Skin of body (tissue), 2 donors: ENCODE results near the gene UFM1. TPM values are rescaled to one million over a fixed set of nuclear protein-coding genes. Genes with fewer than 3 reads are reported as not detected.
"Not testable (repeated sequence)": the region's sequence is repeated elsewhere in the genome, so short reads cannot be mapped to it uniquely, and the experiment has no call there.

Experiments used
- DNase-seq: peaks from one replicate; lab custom pipeline; 2025; lab: John Stamatoyannopoulos, UW
- total RNA-seq: library from RNA; depleted of rRNA; stranded (reverse); fragments of >200 nt; gene quantifications from one replicate; pipeline ENCODE4 v1.2.3, GENCODE V29; 2014

Gene UFM1
- total RNA-seq = 93.6 TPM

DNA sequence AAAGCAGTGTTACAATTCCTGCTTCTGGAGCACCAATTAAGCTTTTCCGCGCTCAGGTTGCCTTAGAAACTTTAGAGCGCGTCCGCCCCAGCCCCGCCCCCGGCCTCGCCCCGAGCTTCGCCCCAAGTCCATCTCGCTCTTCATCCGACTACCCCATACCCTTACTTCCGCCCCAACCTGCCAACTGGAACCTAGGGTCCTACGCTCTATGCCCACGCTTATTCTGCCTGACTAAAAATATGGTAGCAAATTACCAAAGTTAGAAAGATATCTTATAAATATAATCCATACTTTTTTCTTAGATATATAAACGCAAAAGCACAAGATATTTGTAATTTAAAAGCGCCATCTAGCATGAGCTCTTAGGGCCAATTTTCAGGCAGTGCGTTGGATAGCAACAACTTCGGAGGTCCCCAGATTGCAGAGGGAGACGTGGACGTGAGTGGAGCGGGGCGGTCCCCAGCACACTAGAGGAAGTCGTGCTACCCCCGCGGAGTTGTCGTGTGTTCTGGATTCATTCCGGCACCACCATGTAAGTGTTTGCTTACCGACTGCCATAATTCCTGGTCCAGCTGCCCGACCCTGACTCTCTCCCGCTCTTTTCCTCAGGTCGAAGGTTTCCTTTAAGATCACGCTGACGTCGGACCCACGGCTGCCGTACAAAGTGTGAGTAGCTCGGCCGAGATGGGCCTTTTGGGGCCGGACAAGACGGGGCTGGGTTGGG is at the start of gene UFM1:
TSS of gene UFM1 (plus strand) at position 462 of the 724 bp plus-strand sequence. CDS start at position 531, 69 bp downstream.
- peak; percentile 97 for DNase-seq

GRCh38 chr13:38301236-38301635 is 48.4 kb upstream of the UFM1 start:
- no peak for DNase-seq

GRCh38 chr13:38303816-38304320 is 45.8 kb upstream of the UFM1 start:
- DNase-seq = no peak

DNA sequence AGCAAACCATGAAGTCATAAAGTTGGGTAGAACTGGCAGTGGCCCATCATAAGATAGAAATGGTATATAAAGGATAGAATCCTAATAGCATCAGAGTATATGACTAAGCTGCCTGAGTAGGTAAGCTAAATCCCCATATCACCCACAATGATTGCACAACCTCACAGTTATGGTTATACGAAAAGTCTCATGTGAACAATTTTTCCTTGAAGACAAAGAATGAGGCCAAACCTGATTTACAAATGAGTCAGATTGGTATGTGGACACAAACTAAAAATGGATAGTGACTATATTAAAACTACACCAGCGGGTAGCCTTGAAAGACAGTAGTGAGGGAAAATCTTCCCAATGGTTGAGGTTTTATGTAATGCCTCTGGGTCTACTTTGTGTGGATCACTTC is 40.9 kb upstream of the UFM1 start:
- DNase-seq = no peak

GRCh38 chr13:38309397-38309796 is 40.3 kb upstream of the UFM1 start:
- no peak for DNase-seq

DNA sequence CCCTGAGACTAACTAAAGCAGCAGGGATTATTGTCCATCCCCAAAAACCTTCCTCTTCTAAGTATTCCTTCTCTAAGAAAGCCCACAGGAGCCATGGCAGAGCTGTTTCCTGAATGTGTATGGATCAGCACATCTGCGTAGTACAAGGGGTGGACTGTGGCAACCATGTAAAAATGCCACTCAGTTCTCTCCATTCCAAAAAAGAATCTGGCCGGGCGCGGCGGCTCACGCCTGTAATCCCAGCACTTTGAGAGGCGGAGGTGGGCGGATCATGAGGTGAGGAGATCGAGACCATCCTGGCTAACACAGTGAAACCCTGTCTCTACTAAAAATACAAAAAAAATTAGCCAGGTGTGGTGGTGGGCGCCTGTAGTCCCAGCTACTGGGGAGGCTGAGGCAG is 38.5 kb upstream of the UFM1 start:
- not testable (repeated sequence) for DNase-seq

DNA sequence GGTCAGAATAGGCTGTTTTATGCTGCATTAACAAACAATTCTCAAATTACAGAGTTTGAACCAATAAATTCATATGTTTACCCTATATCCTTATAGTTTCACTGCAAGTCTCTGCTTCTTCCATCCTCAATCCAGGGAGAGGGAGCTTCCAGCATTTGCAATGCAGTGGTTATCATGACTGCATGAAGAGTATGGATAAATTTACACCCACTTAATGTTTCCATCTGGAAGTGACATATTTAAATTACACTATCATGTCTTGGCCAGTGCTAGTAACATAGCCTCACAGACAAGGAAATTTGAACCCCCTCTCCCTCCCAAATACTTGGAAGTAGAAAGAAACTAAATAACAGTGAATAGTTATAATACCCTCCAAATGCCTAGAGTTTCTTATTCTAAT is 33.5 kb upstream of the UFM1 start:
- no peak for DNase-seq

DNA sequence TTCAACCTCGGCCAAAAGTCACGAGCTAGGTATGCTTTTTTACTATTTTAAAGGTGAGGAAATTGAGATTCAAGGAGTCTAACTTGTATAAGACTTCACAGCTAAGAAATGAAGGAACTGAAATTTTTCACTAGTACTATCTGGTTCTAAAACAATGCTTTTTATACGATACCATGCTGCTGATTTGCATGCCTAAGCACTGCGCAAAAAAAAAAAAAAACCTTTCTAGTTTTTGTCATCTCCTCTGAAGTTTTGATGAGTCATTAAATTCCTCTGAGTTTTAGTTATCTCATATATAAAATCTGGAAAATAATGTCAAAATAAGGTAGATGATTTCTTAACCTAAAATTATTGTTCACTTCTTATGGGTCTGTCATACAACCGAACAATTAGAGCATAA is 28.0 kb upstream of the UFM1 start:
- no peak for DNase-seq

DNA sequence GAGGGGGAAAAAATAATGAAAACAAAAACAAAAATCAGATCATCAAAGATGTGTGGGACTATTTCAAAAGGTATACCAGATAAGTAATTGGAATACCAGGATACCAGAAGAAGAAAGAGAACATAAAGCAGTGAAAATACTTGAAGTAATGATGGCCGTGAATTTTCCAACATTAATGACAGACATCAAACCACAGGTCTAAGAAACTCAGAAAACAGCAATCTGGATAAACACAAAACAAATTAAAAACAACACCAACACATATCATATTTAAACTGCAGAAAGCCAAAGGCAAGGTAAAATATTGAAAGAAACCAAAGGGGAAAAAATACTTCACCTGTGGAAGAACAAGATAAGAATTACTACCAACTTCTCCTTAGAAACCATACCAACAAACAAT is 24.2 kb upstream of the UFM1 start:
- no peak for DNase-seq

GRCh38 chr13:38328699-38329098 is 21.0 kb upstream of the UFM1 start:
- no peak for DNase-seq

DNA sequence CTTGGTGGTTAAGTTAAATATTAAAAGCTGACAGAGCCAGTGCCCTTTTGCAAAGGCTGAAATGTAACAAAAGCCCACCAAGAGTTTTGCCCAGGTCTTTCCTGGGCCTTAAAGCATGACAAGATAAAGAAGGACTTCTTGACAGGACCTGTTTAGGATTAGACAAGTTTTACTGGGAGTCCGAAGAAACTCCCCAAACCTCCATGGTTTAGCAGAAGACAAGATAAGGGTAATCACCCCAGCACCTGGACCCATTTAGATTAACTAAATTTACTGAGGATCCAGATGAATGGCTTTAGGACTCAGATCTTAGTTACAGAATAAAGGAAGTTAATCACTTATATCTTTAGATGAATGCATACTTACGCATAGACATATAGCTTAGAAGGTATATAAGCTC is 14.8 kb upstream of the UFM1 start:
- DNase-seq = no peak

- no peak for DNase-seq
Measured at GRCh38 chr13:38338089-38338488, 11.6 kb upstream of the UFM1 start.

- DNase-seq = no peak
Measured at GRCh38 chr13:38340624-38341023, 9.0 kb upstream of the UFM1 start.

- no peak for DNase-seq
Measured at GRCh38 chr13:38341149-38341692, 8.4 kb upstream of the UFM1 start.

- DNase-seq = no peak
Measured at GRCh38 chr13:38346764-38347163, 2.9 kb upstream of the UFM1 start.

DNA sequence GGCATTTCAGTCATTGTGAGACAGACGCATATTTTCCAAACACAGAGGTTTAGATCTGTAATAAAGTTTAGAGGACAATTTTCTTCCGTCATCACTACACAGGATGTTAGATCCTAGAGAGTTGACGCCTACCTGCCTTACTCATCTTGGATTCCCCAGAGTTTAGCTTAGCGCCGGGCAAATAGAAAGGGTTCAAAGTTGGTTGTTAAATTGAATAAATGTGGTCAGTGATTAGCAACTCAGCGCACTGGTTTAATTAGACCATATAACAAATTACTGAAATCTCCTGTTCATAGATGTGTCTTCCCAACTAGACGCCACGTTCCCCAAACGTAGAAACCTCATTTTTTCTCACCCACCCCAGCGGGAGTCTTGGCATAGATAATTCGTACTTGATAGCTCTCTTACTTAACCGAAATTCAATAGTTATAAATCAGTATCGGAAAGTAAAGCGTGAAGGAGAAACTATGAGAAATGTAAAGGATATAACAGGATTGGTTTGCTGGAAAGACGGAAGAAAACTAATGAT is 726 bp upstream of the UFM1 start:
- DNase-seq = peak; percentile 37

DNA sequence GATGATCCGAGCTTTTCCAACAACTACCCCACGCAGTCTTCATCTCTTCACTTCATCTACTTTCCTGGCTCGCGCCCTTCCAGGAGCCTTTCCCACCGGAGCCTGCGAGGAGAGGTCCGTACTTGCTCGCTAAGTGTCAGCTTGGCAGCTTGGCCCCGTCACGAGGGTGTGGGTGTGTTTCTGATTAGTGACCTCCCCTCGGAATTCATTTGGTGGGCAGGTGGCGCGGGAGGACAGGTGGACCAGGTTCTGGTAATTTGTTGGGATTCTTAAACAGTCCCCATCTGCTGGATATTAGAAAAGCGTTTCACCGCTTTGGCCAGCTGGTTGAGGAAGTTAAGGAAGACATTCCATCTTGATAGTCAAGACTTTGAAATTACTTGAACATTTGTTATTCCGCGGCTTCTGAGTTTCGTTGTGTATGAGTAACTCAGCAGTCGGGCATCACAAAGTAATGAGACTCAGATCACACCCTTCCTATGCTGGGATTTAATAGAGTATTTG is 515 bp downstream of the UFM1 start:
- peak; percentile 68 for DNase-seq

DNA sequence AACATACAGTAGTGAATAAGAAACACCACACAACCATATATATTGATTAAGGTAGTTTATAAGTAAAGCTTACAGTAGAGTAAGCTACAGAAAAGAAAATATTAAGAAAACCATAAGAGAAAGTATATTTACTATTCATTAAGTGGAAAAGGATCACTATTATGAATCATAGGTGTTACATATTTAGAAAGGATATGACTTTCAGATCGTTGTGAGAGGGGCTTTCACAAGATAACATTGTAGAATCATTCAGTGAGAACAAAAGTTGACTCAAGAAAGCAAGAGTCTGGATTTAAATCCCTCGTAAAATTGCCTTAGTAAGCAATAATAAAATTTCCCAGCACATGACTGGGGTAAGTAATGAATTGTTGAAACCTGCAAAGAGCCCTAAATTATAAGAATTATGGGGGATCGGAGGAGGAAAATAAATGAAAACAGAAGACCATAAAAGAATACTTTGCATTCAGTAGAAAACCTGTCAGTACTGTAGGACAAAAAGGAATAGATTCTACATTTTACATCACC is 6.0 kb downstream of the UFM1 start:
- no peak for DNase-seq

DNA sequence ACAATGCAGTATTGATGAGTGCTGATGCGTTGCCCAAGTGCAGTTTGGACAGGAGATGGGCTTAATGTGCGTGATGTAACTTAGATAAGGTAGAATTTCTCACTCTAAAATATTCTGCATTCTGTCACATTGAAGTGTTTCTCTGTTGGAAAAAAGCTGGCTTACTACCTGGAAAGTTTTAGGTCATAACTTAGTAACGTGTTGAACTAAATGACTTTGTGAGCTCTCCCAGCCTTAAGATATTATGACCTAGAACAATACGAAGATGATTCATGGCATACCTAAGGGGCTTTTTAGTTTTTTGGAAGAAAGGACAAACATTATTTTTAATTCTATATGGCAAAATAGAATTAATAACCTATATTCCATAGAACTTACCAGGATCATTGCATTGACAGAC is 9.0 kb downstream of the UFM1 start:
- DNase-seq = no peak

DNA sequence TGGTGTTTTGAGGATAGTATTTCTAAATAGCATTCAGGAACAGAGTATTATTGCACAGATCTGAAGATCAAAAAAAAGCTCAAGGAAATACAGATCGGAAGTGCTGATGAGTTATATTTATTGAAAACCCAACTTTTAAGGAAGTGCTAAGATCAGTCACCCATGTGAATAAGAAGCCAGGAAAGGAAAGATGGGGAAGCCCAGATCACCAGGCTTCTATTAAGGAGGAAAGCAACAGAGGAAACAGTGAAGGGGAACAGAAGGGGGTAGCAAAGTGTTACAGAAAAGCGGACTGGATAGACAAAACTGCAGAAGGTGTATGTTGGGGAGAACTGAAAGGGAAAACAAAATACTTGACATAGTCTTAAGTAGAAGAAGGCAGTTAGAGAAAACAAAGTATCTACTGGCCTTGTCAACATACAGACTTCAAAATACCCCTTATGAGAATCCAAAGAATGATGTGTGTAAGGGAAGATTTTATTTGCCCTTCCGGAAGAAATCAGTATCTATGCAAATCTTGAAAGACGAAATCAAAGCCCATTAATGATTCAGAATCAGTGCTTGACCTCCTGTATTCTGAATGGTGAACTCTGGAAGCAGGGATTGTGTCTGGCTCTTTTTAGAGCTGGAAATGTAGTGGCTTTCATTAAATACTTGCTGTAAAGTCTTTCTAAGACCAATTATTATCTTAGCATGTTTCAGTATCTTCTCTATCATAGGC is 12.1 kb downstream of the UFM1 start:
- DNase-seq = no peak

DNA sequence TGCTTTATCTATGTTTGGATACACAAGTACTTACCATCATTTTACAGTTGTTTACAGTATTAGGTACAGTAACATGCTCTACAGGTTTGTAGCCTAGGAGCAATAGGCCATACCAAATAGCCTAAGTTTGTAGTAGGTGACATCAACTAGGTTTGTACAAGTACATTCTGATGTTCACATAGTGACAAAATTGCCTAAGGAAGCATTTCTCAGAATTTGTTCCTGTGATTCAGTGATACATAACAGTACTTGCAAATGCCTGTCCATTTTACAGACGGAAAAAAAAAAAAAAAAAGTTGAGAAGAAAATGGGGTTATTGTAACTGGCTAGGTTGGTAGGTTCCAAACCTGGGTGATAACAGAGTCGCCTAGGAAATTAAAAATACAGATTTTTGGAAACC is 13.6 kb downstream of the UFM1 start:
- DNase-seq = no peak

DNA sequence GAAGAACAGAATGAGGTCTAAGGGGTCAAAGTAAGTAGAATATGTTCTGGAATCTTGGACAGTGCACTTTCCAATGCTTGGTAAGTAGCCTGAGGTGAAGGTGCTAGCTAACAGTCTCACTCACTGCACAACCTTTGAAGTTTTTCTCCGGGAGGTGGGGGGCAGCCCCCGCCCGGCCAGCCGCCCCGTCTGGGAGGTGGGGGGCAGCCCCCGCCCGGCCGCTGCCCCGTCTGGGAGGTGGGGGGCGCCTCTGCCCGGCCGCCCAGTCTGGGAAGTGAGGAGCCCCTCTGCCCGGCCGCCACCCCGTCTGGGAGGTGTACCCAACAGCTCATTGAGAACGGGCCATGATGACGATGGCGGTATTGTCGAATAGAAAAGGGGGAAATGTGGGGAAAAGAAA is 14.1 kb downstream of the UFM1 start:
- DNase-seq = not testable (repeated sequence)
